HG02943 (cell line): ENCODE data around the gene CCL22.

Experiments
- ATAC-seq: cut with Tn5 transposase; IDR thresholded peaks from one replicate; pipeline ENCODE4 v1.9.1; 2021; ENCODE audit warnings: mild to moderate bottlenecking, low read depth, moderate library complexity; ENCODE audit not compliant: unreplicated experiment

Gene CCL22

DNA sequence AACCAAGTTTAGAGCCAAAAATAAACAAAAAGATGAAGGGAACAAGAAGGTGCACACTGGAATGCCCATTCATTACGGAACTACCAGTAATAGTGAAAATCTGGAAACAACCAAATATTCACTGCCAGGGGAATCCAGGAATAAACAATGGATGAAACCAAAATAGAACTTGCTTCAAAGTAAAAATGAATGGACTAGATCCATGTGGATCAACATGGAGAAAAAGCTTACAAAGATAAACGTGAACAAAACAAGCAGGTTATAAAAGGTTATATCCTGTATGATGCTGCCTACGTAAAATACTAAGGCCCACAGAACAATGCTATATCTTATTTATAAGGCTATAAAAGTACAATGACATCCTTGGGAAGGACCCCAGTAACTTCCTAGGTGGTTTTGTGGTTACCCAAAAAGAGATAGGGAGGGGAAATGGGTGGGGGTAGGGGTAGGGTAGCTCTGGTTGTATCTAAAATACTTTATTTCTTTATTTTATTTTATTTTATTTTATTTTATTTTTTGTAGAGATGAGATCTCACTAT is 12.8 kb upstream of the CCL22 start:
- no peak for ATAC-seq

GRCh38 chr16:57347858-57348257 is 10.7 kb upstream of the CCL22 start:
- ATAC-seq = no peak

GRCh38 chr16:57348327-57348726 is 10.3 kb upstream of the CCL22 start:
- ATAC-seq = no peak

DNA sequence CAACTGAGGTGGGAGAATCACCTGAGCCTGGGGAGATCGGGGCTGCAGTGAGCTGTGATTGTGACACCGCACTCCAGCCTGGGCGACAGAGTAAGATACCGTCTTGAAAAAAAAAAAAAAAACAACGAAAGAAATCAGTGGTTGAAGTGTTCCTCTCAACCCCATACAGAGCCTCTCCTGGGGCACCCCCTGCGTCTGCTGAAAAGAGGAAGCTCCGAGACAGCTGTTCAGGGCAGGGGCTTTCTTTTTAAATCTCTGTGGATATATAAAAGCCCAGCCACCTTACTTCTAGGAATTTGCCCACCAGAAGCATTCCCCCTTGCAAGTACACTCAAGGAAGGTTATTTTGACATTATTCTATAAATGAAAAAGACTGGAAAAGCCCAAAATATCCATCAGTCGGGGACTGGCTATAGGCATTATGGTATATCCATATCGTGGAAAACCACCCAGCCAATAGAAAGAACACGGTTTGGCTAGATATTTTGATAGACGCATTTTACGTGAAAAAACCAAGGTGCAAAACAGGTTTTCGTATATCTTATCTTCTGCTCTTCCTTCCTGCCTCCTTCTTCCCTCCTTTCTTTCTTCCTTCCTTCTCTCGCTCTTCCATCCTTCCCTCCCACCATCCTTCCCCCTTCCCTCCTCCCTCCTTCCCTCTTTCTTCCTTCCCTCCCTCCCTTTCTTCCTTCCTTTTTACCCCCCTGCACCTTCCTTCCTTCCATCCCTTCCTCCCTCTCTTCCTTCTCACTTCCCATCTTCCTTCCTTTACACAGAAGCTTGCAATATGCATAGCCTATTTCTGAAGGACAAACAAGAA is 9.2 kb upstream of the CCL22 start:
- no peak for ATAC-seq

DNA sequence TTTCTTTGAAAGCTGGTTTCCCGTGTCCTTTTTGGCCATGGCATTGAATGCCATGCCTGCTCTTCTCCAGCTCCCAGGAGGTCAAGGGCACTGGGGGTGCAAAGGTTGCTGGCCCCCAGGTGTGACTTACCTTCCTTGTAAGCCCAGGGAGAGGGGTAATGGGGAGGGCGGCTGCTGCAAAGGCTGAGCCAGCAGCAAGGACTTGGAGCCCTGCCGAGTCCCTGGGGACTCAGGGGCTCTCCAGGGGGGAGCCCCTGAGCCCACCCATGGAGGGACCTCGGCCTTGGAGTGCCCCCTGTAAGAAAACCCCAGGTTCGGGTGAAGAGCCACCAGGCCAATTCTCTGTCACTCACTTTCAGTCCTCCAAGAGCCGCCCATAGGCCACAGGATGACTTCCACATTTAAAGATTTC is 5.9 kb upstream of the CCL22 start:
- no peak for ATAC-seq

- ATAC-seq = no peak
Measured at GRCh38 chr16:57354311-57354710, 4.3 kb upstream of the CCL22 start.

DNA sequence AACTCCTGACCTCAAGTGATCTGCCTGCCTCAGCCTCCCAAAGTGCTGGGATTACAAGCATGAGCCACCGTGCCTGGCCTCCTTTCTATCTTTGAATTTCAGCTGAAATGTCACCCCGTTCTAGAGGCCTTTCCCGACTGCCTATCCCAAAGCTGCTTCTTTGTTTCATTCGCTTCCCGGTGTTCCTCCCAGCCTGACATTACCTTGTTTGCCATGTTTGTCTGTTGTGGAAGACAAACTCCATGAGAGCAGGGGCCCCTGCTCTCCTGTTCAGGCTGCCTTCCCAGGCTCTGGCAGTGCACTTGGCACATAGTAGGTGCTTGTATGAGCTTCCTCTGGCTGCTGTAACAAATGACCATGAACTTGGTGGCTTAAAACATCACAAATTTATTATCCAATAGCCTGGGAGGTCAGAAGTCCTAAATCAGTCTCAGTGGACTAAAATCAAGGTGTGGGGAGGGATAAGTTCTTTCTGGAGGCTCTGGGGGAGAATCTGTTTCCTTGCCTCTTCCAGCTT is 2.6 kb upstream of the CCL22 start:
- ATAC-seq = no peak

DNA sequence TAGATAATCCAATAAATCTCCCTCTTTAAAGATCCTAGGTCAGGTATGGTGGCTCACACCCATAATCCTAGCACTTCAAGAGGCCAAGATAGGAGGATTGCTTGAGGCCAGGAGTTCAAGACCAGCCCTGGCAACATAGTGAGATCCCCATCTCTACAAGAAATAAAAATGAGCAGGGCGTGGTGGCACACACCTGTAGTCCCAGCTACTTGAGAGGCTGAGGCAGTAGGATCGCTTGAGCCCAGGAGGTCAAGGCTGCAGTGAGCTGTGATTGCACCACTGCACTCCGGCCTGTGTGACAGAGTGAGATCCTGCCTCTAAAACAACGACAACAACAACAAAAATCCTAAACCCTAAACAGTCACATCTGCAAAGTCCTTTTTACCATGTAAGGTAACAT is 2.0 kb upstream of the CCL22 start:
- no peak for ATAC-seq

- ATAC-seq = no peak
Measured at GRCh38 chr16:57357330-57358085, 1.1 kb upstream of the CCL22 start.

DNA sequence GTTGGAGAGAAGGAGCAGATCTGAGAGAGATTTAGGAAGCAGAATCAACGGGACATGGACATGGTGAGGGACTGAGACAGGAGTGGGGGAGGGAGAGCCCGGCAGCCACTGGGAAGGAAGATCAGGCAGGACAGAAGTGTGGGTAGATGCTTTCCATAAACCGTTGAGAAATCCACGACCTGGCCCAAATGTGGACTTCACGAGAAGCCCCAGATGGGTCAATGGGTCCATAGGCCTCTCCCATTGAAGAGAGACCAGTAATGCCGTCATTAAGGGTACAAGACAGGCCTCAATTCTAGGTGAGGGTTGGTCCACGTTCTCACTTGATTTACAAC is 530 bp upstream of the CCL22 start:
- ATAC-seq = no peak

DNA sequence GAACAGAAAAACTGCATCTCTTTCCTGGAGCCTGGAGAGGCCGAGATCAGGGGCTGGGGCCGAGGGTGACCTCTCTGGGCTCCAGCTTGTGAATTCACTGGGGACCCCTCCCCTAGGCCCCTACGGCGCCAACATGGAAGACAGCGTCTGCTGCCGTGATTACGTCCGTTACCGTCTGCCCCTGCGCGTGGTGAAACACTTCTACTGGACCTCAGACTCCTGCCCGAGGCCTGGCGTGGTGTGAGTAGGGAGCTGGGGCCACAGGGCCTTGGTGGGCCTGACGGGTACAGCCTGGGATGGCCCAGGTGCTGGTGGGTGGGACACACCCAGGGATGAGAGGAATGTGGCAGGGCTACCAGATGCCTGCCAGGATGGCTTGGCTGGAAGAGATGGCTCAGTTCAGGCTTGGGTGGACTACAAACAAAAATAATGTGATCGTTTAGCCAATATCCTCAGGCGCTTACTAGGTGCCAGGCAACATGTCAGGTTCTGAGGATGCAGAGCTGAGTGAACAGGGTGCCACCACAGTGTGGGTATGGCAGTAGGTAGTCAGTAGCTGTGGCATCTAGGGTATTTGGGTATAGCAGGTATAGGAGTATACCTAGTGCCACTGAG is 1.8 kb downstream of the CCL22 start:
- no peak for ATAC-seq

GRCh38 chr16:57361404-57361803 is 2.8 kb downstream of the CCL22 start:
- ATAC-seq = no peak

DNA sequence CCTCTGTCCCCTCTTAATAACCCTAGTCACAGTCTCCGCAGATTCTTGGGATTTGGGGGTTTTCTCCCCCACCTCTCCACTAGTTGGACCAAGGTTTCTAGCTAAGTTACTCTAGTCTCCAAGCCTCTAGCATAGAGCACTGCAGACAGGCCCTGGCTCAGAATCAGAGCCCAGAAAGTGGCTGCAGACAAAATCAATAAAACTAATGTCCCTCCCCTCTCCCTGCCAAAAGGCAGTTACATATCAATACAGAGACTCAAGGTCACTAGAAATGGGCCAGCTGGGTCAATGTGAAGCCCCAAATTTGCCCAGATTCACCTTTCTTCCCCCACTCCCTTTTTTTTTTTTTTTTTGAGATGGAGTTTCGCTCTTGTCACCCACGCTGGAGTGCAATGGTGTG is 5.6 kb downstream of the CCL22 start:
- ATAC-seq = no peak

- no peak for ATAC-seq
Measured at GRCh38 chr16:57366544-57367040, 8.0 kb downstream of the CCL22 start.

DNA sequence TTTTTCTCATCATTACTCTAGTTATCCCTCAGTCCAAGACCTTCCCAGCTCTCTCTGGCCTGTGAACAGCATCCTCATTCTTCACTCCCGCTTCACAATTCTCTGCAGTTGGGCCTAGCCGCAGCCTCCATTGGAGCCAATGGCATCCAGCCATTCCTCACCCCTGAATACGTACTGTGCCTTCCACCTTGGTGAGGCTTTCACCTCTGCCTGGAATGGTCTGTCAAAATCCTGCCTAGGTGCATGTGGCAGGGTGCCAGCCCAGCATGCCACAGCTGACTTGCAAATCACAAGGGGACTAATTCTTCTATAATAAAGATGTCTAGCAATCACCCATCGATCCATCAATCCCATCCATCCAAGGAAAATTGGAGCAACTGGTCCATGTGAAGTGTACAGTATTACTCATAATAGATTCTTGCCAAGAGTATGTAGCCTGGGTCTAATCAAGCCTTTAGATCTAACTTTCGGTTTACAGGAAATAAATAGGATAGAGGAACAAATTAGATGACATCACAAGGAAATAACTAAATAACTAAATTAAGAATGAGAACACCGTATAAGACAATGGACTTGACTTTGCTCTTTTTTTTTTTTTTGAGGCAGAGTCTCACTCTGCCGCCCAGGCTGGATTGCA is 8.7 kb downstream of the CCL22 start:
- ATAC-seq = no peak

DNA sequence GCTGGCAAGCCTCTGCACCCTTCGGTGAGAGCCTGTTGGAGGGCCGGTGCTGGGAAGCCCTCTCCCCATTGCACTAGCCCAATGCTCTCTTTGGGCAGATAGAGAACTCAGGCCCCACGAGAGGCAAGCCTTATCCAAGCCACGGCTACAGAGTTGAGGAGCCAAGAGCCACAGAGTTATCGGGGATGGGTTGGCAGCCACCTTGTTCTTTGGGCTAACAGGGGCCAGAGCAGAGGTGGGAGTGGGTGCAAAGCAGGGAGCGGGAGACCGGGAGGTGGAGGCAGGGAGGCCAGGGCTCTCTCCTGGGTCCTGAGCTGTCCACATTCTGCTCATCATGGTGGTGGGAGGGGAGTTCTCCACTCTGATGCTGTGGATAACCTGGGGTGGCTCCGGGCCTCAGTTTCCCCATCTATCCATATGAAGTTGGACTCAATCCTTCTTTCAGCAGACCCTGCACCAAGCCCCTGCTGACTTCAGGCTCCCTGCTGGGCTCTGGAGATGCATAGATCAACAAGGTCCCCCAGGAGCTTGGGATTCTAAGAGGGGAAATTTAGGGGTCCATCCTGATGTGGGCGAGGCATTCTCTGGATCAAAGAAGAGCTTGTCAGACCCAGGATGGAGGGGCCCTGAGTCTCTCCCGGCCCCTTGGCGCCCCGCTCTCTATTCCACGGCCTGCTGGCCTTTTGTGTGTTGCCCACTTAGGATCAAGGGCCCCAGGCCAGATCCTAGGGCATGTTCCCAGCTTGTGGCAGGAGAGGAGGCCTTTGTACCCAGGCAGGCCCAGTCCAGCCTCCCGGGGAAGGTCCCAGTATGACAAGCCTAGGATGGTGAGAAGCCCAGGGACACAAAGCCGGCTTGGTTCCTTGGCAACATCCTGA is 13.2 kb downstream of the CCL22 start:
- no peak for ATAC-seq

- ATAC-seq = no peak
Measured at GRCh38 chr16:57372372-57373116, 14.0 kb downstream of the CCL22 start, which contains the start of gene CX3CL1. Gene CX3CL1, plus strand, starts transcription at chr16:57372490. Its CDS starts 79 bp downstream, at chr16:57372569.

DNA sequence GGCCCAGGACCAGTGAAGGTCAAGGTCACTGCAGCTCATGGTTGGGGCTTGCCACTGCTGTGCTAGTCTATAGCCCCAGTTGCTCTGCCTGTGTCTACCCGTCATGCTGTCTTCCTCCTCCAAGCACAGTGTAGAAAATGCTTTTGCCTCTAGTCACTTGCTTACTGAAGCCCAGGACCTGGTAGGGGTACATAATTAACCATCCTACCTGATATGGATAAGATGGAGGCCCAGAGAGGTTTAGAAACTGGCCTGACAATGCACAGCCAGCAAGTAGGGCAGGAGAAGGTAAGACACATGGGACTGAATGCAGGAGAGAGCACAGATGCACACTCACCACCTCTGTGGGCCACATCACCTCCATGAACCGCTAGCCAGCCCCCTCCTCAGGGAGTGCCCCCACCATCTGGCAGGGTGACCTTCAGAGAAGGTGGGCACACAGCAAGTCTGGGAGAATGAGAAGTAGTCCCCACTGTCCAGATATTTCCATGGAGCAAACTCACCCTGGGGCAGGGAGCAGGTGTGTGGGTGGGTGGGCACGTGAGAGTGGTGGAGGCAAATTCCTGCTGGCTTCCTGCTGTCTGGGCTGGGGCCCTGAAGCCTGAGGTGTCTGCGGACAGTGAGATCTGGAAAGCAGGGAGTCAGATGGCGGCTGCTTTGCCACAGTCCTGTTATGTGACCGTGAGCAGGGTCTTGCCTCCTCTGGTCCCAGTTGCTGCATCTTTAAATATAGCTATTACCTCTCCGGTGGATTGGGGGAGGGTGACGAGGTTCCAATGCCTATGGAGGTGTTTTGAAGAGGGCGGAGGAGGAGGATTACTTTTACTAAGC is 14.7 kb downstream of the CCL22 start:
- ATAC-seq = no peak
